Measurements from ENCODE around the gene PAX7.

- TF ChIP-seq TAF1 (IDR thresholded peaks at IDR 0.05; ENCODE audit: low read depth) = no peak
- TF ChIP-seq MAX (IDR thresholded peaks at IDR 0.05) = no peak
- no peak for TF ChIP-seq CEBPB (IDR thresholded peaks at IDR 0.05)
- TF ChIP-seq RAD21 (IDR thresholded peaks at IDR 0.05; ENCODE audit: low read depth) = no peak
- no peak for TF ChIP-seq USF1 (IDR thresholded peaks at IDR 0.05)
- TF ChIP-seq YY1 (IDR thresholded peaks at IDR 0.05; ENCODE audit: low read depth) = no peak
- TF ChIP-seq TEAD4 (IDR thresholded peaks at IDR 0.05) = no peak
- no peak for TF ChIP-seq EP300 (IDR thresholded peaks at IDR 0.05; ENCODE audit: borderline replicate concordance)
- no peak for TF ChIP-seq REST (IDR thresholded peaks at IDR 0.05; ENCODE audit: low read depth)
- TF ChIP-seq ZBTB7A (IDR thresholded peaks at IDR 0.05; ENCODE audit: low read depth) = no peak
- no peak for TF ChIP-seq FOXM1 (IDR thresholded peaks at IDR 0.05; ENCODE audit: borderline replicate concordance, low read depth)
Measured at GRCh38 chr1:18583326-18583941, 47.2 kb upstream of the PAX7 start.
